Activated CD4-positive, alpha-beta T cell treated with anti-CD3 and anti-CD28 coated beads, Interleukin-2, Interleukin-4, amounts not matched to agents 100 ng/mL and 50 ng/mL, durations not matched to agents 16 hours and 8 hours (primary cell): ENCODE data around the gene TMEM250.

Experiments used
- DNase-seq: peaks from one replicate; pipeline ENCODE4 v3.0.0-alpha.2; 2020; ENCODE audit warnings: low spot score

TMEM250 gene

DNA sequence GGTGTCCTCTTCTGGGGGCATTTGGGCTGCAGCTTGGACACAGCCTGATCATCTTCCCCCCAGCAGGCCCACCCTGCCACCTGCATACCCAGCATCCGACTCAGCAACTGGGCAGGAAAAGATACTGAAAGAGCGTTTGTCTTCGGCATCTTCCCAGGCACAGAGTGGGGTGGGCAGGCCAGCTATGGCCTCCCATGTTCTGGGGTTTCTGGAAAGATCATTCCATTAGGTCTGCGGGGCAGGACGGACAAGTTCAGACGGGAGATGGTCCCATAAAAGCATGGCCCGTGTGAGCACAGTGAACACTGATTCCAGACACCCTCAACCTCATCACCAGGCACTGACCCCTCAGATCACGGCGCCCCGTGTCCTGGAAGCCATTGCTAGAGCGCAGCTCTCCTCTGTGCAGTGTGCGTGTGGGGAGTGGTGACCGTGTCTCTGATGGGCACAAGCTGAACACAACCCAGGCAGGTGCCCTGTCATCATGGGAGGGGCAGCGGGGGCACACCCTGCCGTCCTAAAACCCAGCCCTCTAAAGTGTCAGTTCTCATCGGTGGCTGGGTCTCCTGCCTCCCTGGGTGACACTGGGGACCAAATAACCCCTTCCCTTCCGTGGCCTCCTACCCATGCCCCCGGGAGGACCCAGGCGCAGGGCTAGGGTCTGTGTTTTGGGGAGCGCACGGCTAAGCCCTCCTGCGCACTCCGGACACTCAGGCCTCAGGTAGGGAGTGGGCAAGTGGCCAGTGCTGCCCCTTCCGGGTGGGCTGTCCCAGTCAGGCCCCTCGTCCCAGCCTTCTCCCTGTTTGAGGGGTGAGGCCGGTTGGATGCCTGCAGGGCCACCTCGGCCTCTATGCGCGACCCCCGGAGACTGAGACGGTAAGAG, 13.2 kb upstream of the TMEM250 start:
- no peak for DNase-seq

DNA sequence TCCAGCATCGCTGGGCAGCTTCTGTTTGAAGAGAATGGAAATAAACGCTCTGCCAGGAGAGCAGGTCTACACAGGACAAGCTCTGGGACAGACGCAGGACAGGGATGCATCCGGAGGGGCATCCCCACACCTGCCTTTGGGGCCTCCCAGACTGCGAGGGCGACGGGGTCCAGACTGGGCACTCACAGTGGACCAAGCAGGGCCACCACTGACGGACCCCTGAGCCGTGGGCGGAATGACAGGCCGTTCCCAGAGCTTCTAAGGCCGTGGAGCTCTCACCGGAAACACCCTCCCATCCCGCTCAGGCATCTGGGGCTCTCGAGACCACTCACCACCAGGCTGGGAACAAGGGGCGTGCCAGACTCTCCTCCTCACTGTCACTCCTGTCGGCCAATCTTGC, 10.5 kb upstream of the TMEM250 start:
- DNase-seq, result no peak

DNA sequence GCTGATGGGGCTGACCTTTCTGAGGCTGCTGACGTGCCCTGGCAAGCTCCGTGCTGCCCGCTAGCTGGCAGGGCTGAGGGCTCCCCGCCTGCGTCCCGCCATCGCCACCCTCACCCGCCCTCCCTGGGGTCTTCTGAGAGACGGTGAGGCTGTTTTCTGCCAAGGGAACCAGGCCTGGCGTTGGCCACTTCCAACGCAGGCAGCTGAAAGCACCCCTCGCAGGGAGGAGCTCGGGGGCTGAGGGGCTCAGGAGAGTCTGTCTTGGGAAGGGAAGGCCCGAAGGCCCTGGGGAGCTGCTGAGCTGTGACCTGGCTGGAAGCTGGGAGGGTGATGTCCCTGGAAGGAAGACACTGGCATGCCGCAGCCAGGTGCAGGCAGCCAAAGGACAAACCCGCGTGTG, 9.8 kb upstream of the TMEM250 start:
- no peak for DNase-seq

DNA sequence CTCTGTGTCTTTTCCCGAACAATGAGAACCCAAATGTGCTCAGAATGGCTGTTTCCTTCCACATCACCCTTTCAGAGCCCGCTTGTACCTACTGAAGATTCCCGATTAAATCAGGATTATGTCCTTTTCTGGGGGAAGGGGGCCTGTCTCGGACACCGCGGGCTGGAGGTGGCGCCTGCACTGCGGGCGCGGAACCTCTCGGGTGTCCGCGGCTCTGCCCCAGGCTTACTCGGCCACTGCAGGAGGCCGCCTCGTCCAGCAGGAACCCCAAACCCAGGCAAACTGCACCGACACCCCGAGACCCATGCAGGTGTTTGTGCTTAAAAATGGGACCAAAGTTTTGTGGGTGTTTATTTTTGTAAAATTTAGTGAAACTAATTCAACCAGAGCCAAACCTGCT, 8.6 kb upstream of the TMEM250 start:
- no peak for DNase-seq

DNA sequence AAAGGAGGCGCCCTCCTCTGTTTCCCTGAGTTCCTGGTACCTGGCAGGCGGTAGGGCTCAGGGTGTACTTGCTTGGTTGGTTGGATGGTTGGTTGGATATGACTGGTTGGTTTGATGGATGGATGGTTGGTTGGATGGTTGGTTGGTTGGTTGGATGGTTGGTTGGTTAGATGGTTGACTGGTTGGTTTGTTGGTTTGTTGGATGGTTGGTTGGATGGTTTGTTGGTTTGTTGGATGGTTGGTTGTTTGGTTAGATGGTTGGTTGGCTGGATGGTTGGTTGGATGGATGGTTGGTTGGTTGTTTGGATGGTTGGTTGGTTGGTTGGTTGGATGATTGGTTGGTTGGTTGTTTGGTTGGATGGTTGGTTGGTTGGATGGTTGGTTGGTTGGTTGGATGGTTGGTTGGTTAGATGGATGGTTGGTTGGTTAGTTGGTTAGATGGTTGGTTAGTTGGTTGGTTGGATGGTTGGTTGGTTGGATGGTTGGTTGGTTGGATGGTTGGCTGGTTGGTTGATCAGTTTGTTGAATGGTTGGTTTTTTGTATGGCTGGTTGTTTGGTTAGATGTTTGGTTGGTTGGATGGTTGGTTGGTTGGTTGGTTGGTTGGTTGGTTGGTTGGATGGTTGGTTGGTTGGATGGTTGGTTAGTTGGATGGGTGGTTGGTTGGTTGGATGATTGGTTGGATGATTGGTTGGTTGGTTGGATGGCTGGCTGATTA, 6.5 kb upstream of the TMEM250 start:
- no peak for DNase-seq

DNA sequence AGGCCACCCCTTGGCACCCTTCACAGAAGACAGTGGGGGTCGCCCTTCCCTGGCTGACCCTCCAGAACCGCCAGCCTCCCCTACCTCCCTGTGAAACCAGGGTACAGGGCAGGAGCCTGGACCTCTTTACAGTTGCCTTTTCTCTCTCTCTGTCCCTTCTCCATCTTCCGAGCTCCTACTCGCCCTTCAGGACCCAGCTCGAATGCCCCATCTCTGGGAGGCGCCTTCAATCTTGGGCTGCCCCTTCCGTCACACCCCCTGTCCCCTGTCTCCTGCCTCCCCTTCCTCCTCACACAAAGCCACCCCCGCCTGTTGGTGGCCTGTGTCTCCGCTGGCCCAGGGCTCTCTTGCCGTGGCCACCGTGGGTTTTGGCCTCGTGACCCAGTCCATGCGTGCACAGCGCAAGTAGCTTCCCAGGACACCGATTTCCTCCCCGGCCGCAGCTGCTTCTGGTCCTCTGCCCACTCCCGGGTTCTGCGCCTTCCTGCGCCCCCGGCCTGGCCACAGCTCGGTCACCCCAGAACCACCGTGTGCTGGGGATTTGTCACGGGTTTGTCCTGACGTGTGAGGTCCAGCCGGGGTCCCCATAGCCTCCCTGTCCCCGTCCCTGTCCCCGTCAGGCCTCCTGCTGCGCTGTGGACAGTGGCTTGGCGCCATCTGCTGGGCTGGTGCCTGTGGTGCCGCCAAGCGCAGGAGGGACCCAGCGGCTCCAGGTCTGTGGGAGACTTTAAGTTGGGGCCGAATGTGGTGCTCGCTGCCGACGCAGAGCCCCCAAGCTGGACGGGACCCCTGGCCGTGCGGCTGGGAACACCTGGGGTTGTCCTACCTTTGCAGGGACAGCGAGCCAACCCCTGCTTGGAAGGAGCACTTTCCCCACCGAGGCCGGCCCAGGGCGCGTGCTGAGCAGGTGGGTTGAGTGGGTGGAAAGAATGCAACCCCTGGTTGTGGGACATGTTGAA, 4.0 kb upstream of the TMEM250 start:
- DNase-seq, result peak; percentile 68

DNA sequence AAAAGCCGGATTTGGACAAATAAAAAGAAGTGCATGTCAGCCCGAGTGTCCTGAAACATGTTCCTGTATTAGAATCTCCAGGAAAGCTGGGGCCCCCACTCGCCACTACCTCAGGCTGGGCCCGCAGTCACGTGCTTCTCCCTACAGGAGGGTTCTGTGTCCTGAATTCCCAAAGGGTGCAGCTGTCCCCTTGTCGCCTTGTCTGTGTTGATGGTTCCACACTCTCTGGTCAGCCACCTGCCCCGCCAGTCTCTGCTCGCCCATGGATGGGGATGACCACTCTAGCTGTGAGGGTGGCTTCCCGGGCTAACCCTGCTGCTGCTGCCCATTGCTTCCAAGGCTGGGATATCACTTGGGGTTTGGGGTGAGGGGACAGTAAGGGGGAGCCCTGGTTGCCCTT, 3.1 kb upstream of the TMEM250 start:
- no peak for DNase-seq

DNA sequence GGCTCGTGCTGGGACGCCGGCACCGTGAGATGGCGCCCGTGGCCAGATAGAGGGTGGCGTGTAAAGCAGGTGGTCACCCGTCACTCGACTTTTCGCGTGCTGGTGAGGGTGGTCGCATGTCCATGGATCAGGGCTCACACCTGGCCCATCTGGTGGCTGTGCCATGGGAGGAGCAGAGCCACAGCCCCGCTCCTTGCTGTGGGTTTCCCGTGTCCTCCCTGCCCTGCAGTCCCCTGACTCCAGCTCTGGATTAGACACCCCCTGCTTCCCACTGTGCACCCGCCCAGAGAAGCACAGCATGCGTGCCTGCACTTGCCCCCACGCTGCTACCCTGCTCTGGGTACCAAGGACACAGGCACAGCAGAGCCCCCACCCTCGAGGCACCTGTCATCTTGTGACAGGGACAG, 1.8 kb upstream of the TMEM250 start:
- no peak for DNase-seq

DNA sequence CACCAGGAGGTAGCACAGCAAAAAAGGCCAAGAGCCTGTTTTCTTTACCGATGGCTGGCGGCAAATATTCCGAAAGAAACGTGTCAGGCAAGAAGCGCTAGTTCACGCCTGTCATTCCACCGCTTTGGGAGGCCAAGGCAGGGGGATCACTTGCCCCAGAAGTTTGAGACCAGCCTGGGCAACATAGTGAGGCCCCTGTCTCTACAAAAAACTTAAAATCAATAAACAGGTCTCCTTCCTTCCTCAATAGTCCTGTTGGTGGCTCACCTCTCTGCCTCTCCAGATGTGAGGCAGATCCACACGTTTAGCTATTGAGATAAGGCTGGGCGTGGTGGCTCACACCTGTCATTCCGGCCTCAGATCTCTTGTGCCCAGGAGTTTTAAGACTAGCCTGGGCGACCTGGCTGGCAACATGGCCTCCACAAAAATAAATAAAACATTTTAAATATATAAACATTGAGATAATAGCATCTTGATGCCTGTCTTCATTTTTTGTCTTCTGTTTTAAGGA, 1.3 kb upstream of the TMEM250 start:
- no peak for DNase-seq

DNA sequence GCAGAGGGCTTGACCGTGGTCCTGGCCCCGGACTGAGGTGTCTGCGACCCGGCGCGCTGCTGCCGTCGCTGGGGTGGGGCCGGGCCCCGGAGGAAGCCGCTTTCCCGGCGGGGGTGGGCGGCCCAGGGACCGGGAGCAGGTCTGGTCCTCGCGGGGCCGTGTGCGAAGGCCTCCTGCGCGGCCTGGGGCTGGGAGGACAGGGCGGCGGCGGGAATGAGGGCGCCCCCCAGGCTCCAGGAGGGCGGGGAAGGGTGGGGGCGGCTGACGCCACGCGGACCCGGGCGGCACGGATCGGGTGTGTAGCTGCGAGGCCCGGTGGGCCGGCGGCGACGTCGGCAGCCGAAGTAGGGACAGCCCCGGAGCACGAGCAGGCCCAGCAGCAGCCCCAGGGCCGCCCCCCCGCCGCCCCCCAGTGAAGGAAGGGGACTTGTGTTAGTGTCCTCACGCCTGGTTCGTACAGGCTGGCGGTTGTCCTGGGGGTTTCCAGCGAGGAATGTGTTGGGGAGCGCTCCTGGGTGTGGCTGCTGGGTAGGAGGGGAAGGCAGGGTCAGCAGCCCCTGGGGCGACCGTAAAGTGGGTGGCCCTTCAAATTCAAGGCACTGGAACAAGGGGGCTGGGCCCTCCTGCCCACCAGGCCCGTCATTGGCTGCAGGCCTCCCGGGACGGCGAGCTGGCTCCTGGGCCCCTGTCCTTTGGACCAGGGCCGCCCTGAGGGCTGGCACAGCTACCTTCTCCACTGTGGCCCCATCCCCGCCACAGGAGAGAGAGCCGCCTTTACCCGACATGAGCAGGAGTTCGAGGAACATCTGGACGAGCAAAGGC, 597 bp upstream of the TMEM250 start:
- DNase-seq, result no peak

DNA sequence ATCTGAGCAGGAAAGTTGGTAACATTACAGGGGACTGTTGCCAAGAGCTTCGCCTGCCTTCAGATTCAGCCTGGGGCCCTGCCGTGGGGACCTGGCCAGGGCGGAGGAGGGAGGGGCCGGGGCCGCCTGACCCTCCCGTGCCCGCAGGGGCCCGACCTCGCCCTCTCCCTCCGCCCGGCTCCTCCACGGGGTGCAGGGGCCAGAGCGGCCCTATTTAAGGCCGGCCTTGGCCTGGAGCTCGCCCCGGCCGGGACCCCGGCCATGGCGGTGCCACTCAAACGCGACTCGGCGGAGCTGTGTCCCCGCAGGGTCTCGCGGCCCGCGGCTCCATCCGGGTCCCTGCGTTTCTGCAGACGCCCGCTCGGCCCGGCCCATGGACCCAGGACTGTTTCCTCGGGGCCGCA, 757 bp downstream of the TMEM250 start:
- DNase-seq, result no peak

DNA sequence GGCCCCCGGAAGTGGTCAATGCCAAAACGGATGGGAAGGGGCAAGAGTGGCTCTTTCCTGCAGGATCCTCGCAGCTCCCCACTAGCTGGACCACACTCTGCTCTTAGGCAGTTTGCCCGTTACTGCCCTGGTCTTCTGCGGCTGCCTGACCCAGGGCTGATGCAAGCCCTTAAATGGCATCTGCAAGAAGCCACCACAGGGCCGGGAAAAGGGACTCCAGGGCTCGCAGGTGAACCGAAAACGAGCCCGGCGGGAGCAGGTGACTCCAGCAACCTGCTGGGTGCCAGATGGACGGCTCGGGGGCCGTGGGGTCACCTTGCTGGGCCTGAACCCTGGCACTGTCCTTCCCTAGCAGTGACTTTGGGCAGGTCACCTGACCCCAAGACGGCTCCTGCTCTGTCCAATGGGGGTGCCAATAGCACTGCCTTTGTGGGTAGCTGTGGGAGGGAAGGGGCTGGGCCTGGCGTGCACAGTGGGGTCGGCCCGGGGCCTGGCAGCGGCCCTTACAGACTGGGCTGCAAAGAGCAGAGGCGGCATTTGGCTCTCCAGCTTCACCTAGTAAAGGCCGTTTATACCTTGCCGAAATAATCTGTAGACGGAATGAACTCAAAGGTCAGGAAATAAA, 1.3 kb downstream of the TMEM250 start:
- DNase-seq, result peak; percentile 65

DNA sequence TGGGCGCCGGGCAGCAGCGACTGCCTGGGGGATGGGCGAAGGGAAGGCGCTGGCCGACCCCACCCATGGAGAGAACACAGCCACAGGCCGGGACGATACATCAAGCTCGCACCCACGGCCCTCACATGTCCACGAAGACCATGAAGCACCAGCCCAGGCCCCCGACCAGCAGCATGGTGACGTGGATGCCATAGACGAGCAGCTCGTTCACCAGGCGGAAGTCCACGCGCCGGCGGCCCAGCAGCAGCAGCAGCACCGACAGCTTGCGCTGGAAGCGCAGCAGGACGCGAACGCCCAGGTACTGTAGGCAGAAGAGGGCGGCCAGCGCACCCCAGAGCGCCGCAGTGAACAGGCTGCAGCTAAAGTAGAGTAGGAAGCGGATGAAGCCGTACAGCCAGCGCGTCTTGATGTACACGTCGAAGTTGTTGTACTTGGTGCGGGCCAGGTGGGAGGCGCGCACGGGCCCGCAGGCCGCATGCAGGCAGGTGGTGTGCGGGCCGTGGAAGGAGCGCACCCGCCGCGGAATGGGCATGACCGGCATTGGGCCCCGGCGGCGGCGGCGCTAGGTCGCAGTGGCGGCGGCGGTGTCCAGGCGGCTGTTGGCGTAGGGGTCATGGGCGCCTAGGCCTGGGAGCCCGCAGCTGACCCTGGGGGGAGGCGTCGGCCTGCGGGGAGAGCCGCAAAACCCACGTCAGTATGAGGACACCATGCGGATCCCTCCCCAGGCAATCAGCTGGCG, 2.1 kb downstream of the TMEM250 start:
- no peak for DNase-seq

DNA sequence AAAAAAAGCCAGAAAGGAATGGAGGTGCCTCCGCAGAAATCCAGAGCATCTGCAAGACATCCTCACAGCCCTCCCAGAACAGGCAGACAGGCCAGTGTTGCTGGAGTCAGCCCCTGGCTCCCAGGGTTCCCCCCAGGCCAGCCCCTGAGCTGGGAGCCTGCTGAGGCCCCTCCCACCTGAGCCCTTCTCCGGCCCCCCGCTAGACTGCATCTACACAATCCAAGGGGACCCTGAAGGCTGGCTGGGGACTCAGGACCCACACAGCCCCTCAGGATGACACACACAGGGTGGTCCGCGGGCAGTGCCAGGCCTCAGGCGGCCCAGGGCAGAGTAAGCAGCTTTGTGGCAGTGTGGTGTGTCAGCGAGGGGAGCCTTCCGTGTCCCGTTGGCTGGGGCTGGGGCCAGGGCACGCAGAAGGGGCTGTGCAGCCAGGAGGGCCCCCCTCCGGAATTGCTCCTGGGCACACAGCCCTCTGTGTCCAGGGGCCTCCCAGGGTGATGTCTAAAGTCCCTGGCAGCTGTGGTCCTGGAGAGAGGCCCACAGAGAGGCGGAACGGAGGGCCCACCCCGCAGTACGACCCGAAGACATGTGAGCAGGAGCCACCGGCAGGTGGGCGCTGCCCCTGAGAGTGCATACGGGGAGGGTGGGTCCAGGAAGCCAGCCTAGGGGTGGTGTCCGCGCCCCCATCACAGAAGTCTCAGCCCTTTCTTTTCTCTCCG, 2.9 kb downstream of the TMEM250 start:
- no peak for DNase-seq

DNA sequence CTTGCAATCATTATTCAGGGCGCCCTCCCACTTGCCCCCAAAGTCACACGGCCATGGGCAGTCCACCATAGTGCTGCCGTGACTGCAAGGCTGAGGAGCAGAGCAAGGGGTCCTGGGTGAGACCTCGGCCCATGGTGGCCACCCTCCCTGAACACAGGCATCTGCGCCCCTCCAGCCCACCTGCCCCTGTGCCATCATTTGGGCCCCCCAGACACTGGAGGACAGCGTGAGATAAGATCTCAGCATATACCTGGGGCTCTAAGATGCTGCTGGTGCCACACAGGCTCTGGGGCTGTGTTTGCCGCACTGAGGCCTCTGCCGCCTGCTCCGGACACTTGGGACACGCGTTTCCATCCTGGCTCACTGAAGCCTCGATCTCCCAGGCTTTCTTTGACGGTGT, 3.5 kb downstream of the TMEM250 start:
- no peak for DNase-seq

DNA sequence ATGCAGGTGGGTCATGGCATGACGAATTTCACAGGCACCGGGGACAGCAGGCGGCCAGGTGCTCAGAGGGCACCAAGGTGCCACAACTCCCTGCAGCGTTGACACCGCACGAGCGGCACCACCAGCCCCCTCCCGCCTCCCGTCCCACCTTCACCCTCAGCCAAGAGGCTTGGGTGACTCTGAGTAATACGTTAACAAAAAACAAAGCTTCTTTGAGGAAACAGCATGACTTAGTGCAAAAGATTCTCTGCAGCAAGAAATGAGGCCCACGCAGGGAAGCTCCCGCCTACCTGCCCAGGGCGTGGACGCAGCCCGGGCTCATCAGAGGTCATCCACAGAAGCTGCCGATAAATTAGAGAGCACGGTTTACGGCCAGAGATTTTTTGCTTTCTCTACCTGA, 4.1 kb downstream of the TMEM250 start:
- DNase-seq, result no peak

DNA sequence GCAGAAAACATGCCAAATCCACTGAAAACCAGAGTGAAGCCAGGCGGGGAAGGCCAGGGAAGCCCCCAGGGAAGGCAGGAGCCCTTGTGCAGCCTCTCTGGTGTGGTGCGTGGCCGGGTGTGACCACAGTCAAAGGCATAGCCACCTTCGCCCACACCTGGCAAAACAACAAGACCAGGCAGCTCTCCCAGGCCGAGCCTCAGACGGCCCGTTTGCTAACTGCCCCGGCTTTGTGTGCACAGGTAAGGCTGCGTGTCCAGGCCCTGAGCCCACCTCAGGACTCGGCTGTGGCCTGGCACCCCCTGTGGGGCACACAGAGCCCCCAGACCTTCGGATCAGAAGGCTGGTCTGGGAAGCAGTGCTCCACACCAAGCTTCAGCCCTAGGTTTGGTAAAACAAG, 6.1 kb downstream of the TMEM250 start:
- no peak for DNase-seq

DNA sequence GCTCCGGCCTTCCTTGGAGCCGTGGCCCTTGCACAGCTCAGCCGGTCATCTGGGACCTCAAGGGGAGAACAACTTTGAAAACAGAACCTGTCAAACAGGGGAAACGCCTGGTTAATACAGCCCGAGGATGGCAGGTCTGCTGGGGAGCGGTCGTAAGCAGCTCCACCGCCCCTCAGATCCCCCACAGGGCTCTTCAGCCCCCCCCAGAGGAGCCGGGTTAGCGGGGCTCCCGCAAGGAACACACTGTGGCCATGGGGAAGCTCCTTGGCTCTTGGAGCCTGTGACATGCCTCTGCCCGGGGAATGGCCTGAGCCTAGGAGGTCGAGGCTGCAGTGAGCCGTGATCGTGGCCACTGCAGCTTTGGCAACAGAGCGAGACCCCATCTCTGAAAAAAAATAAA, 6.8 kb downstream of the TMEM250 start:
- no peak for DNase-seq

DNA sequence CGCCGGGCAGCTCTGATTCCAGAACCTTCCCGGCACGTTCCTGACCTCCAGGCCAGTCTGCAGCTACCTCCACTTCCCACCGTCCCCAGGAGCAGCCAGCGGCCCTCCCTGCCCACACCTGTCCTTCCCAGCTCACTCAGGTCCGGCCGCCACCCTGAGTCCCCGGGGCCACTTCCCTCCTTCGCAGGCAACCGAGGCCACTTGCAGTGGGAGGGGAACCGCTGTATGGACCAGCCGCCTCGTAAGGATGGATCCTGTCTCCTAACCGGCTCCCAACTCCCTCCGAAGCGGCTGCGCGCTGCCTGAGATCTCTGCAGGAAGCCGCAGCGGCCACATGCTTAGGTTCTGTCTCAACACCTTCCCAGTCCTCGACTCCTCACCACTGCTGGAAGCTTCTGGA, 7.5 kb downstream of the TMEM250 start:
- DNase-seq, result no peak
